Ascending aorta (tissue), 2 donors: ENCODE results near the gene ATXN10. TPM values are rescaled to one million over a fixed set of nuclear protein-coding genes. Genes with fewer than 3 reads are reported as not detected.

ENCODE experiments used
- DNase-seq, 2 donors: peaks; one replicate each; pipeline ENCODE4 v3.0.0-alpha.2; 2019; ENCODE audit warnings: low spot score in 2 of 2
- H3K27ac ChIP-seq, 2 donors: fragments of 200-600 bp; sonication (generic); one replicate each; pipeline ENCODE4 v1.5.1; 2016 to 2017; ENCODE audit warnings: mild to moderate bottlenecking in 1 of 2
- H3K27me3 ChIP-seq: fragments of 200-600 bp; sonication (generic); one replicate; pipeline ENCODE4 v1.5.1; 2017
- H3K36me3 ChIP-seq, 2 donors: fragments of 200-600 bp; sonication (generic); one replicate each; pipeline ENCODE4 v1.5.1; 2016
- H3K4me1 ChIP-seq, 2 donors: fragments of 200-600 bp; sonication (generic); one replicate each; pipeline ENCODE4 v1.5.1; 2016 to 2017; ENCODE audit warnings: mild to moderate bottlenecking in 1 of 2
- H3K4me3 ChIP-seq, 2 donors: fragments of 200-600 bp; sonication (generic); one replicate each; pipeline ENCODE4 v1.5.1; 2016 to 2017; ENCODE audit warnings: mild to moderate bottlenecking in 1 of 2
- H3K9me3 ChIP-seq, 2 donors: fragments of 200-600 bp; sonication (generic); one replicate each; pipeline ENCODE4 v1.5.1; 2016
- CTCF ChIP-seq, 3 experiments: fragments of 200-600 bp in 2 of 3; fragments of 450-650 bp in 1 of 3; sonication (generic) in 2 of 3; IDR thresholded peaks; one replicate each; pipeline ENCODE4 v1.5.1; 2016 to 2019; ENCODE audit warnings: antibody characterized with exemption in 3 of 3, mild to moderate bottlenecking in 1 of 3, moderate library complexity in 1 of 3
- intact Hi-C: fragments of 100-400 bp; cut with DNase I; formaldehyde crosslinking; loops from one replicate; pipeline ENCODE4 v1.15.1; 2023
- total RNA-seq: library from RNA; depleted of rRNA; stranded (reverse); fragments of >200 nt; gene quantifications from one replicate; pipeline ENCODE4 v1.1.0, GENCODE V29; 2016

Gene ATXN10
- total RNA-seq, 1 donor from 2014 or later: 82.1 TPM

- no peaks in the 10 kb centered on the region for H3K36me3 ChIP-seq
- H3K4me3 ChIP-seq: no peak overlapping the region
- intact Hi-C loops: loop anchor here (1.0 to 5.0 kb wide), 5 partner anchors 42 to 222 kb away; no protein-coding TSS in a partner anchor
- TF ChIP-seq CTCF (IDR thresholded peaks at IDR 0.05): peak; percentile 84 to 95 (median 95)
- H3K4me1 ChIP-seq: peaks cover 0 to 3% of the 10 kb centered on the region in 2 donors
- no peaks in the 10 kb centered on the region for H3K27me3 ChIP-seq
- H3K27ac ChIP-seq: no peak overlapping the region
- no peaks in the 10 kb centered on the region for H3K9me3 ChIP-seq
- peak in 1 of 2 donors; percentile 77 for DNase-seq
These were observed 25.9 kb upstream of the ATXN10 start for GRCh38 chr22:45645526-45646414.

- intact Hi-C loops: loop anchor here (5.0 kb wide), 2 partner anchors 70 to 110 kb away; no protein-coding TSS in a partner anchor
- Histone ChIP-seq H3K4me3 (no peak overlapping the region), H3K27ac (no peak overlapping the region), H3K36me3 (no peaks in the 10 kb centered on the region), H3K4me1 (peaks cover 0 to 3% of the 10 kb centered on the region in 2 donors), H3K27me3 (no peaks in the 10 kb centered on the region), H3K9me3 (no peaks in the 10 kb centered on the region)
- no peak for TF ChIP-seq CTCF (IDR thresholded peaks at IDR 0.05)
- DNase-seq: no peak
These were observed 24.0 kb upstream of the ATXN10 start for GRCh38 chr22:45647532-45648225.

- no peak for TF ChIP-seq CTCF (IDR thresholded peaks at IDR 0.05)
- Histone ChIP-seq H3K4me1 (peaks cover 0 to 3% of the 10 kb centered on the region in 2 donors), H3K4me3 (no peak overlapping the region), H3K27me3 (no peaks in the 10 kb centered on the region), H3K9me3 (no peaks in the 10 kb centered on the region), H3K36me3 (no peaks in the 10 kb centered on the region), H3K27ac (no peak overlapping the region)
- intact Hi-C loops: loop anchor here (5.0 kb wide), 2 partner anchors 71 to 109 kb away; no protein-coding TSS in a partner anchor
- no peak for DNase-seq
These were observed 23.1 kb upstream of the ATXN10 start for GRCh38 chr22:45648301-45649117.

GRCh38 chr22:45649809-45650208, 21.8 kb upstream of the ATXN10 start:
- H3K36me3 ChIP-seq: no peaks in the 10 kb centered on the region
- DNase-seq: no peak
- no peaks in the 10 kb centered on the region for H3K9me3 ChIP-seq
- no peaks in the 10 kb centered on the region for H3K27me3 ChIP-seq
- TF ChIP-seq CTCF (IDR thresholded peaks at IDR 0.05): no peak
- intact Hi-C loops: loop anchor here (5.0 kb wide), 2 partner anchors 73 to 107 kb away; no protein-coding TSS in a partner anchor
- H3K4me3 ChIP-seq: no peak overlapping the region
- peaks cover 0 to 3% of the 10 kb centered on the region in 2 donors for H3K4me1 ChIP-seq
- H3K27ac ChIP-seq: no peak overlapping the region

- DNase-seq: no peak
- Histone ChIP-seq H3K9me3 (no peaks in the 10 kb centered on the region), H3K27me3 (no peaks in the 10 kb centered on the region), H3K27ac (no peak overlapping the region), H3K36me3 (no peaks in the 10 kb centered on the region), H3K4me1 (peaks cover 0 to 2% of the 10 kb centered on the region in 2 donors), H3K4me3 (no peak overlapping the region)
- intact Hi-C loops: no loop called here
- TF ChIP-seq CTCF (IDR thresholded peaks at IDR 0.05): no peak
These were observed 20.9 kb upstream of the ATXN10 start for GRCh38 chr22:45650721-45651120.
